ENCODE results near the gene KIRREL1. TPM values are rescaled to one million over a fixed set of nuclear protein-coding genes. Genes with fewer than 3 reads are reported as not detected.

Gene KIRREL1
- total RNA-seq, 1 donor from 2014 or later, result 166 TPM

DNA sequence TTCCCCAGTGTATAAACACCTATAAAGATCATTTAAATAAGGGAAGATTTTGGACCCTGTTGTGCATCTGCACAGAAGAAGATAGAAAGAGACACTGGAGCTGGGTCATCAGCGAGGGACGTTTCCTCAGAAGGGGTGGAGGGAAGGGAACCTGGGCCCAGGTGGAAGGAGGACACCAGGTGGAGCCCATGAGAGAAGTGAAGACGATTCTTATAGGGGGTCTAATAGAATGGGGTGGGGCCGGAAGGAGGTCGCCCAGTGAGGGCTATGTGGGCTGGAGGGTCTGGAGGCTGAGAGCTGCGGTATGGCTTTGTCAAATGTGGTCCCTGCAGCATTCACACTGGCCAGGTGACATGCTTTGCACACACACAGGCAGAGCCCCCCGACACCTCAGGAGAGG is 13.7 kb downstream of the KIRREL1 start:
- Mint-ChIP-seq H3K36me3 (ENCODE audit: low read depth) (peaks cover 8% of the 10 kb centered on the region), H3K27me3 (ENCODE audit: low read depth) (no peaks in the 10 kb centered on the region), H3K9me3 (ENCODE audit: low read depth) (no peaks in the 10 kb centered on the region), H3K4me1 (ENCODE audit: low read depth) (peaks cover 98% of the 10 kb centered on the region), H3K27ac (ENCODE audit: unreplicated experiment) (peak overlapping the region; percentile 98), H3K4me3 (ENCODE audit: unreplicated experiment) (no peak overlapping the region)
- no peak for DNase-seq (ENCODE audit: low spot score)
- TF ChIP-seq CTCF (IDR thresholded peaks at IDR 0.05), result no peak

DNA sequence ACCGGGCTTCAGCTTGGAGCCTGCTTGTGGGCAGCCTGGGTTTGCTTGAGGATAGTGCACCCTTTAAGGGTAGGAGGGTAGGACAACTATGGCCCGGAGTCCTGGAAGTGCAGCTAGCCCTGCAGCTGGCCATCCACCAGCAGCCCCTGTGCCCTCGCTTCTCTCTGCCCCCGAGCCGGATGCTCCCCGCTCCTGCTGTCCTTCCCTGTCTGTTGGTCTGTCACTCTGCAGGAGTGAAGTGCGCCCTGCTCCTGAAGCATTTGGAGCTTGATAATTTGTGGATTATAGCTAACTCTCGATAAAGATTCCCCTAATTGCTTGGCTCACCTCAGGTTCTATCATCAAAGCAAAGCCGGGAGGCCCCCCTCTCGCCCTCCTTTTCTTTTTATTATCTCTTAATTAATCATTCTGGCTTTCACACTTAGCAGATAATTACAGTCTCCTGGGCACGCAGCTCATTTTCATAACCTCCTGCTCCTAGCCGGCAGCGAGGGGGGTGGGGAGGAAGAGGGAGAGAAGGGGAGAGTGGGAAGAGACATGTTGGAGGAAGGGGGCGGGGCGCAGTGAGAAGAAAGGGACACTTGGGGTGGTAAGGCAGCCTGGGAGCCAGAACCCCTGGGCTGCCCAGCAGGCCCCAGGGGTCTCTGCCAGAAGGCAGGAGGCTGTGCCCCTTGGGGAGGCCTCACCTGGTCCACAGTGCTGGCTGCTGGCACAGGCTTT is 14.4 kb downstream of the KIRREL1 start:
- TF ChIP-seq CTCF (IDR thresholded peaks at IDR 0.05), result no peak
- H3K9me3 Mint-ChIP-seq (ENCODE audit: low read depth), result no peaks in the 10 kb centered on the region
- peak overlapping the region; percentile 98 for H3K27ac Mint-ChIP-seq (ENCODE audit: unreplicated experiment)
- no peak for DNase-seq (ENCODE audit: low spot score)
- H3K27me3 Mint-ChIP-seq (ENCODE audit: low read depth), result no peaks in the 10 kb centered on the region
- peaks cover 98% of the 10 kb centered on the region for H3K4me1 Mint-ChIP-seq (ENCODE audit: low read depth)
- H3K4me3 Mint-ChIP-seq (ENCODE audit: unreplicated experiment), result peak overlapping the region; percentile 47
- H3K36me3 Mint-ChIP-seq (ENCODE audit: low read depth), result peaks cover 8% of the 10 kb centered on the region

DNA sequence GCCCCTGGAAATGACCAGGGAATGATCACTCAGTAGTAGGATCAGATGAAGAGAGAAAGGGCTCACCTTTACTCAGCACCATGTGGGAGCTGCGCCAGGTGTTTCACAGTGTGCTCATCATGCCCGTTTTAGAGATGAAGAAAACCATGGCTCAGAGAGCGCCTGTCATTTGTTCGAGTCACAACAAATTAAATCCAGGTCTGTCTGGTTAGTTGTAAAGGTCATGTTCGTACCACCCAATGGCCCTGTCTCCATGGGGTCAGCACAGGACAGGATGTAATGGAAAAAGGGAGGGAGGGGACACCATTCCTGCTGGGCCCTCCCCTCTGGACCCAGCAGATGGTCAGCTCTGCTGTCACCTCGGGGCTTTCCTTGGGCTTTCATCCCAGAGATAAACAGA is 15.2 kb downstream of the KIRREL1 start:
- peak overlapping the region; percentile 47 for H3K4me3 Mint-ChIP-seq (ENCODE audit: unreplicated experiment)
- TF ChIP-seq CTCF (IDR thresholded peaks at IDR 0.05), result no peak
- no peaks in the 10 kb centered on the region for H3K9me3 Mint-ChIP-seq (ENCODE audit: low read depth)
- H3K27me3 Mint-ChIP-seq (ENCODE audit: low read depth), result no peaks in the 10 kb centered on the region
- peaks cover 8% of the 10 kb centered on the region for H3K36me3 Mint-ChIP-seq (ENCODE audit: low read depth)
- peak overlapping the region; percentile 98 for H3K27ac Mint-ChIP-seq (ENCODE audit: unreplicated experiment)
- peaks cover 98% of the 10 kb centered on the region for H3K4me1 Mint-ChIP-seq (ENCODE audit: low read depth)
- no peak for DNase-seq (ENCODE audit: low spot score)

- DNase-seq (ENCODE audit: low spot score), result no peak
- H3K4me3 Mint-ChIP-seq (ENCODE audit: unreplicated experiment), result peak overlapping the region; percentile 55
- peak overlapping the region; percentile 98 for H3K27ac Mint-ChIP-seq (ENCODE audit: unreplicated experiment)
- H3K36me3 Mint-ChIP-seq (ENCODE audit: low read depth), result peaks cover 2% of the 10 kb centered on the region
- no peak for TF ChIP-seq CTCF (IDR thresholded peaks at IDR 0.05)
- no peaks in the 10 kb centered on the region for H3K27me3 Mint-ChIP-seq (ENCODE audit: low read depth)
- no peaks in the 10 kb centered on the region for H3K9me3 Mint-ChIP-seq (ENCODE audit: low read depth)
- H3K4me1 Mint-ChIP-seq (ENCODE audit: low read depth), result peaks cover 100% of the 10 kb centered on the region
Observed at GRCh38 chr1:158011714-158012113, 18.3 kb downstream of the KIRREL1 start.

DNA sequence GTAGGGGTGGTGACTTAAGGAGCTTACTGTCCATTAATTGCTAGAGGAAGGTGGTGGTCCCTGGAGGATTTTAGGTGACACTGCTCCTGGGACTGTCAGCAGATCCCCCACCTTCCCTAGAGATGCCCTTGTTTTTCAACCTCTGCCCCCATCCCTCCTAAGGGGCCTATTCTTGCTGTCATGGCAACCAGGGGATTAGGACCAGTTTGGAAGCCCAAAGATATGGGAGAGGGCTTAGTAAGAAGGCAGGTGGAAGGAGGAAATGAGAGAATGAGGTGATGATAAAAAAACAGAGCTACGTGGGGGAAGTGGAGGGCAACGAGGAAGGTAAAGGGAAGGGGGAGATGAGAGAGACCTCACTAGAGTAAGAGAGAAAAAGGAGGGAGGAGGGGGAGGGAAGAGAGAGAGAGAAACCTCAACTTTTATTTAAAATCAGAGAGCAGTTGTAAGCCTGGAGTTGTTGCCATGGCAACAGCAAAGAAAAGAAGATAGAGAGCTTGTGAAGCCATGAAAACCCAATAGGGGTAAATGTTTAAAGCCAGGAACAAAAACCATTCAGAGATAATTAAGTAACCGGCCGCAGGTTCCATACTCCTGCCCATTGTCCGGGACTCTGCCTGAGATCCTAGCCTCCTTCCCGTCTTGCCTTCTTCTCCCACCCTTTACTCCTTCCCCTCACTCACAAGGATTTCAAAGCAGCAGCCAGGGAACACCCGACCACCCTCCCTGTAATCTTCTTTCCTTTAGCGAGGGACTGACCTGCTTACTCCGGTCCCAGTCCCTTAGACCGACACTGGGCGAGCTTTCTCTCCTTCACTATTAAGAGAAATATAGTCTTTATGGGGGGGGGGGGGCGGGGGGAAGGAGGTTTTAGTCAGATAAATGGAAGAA is 20.6 kb downstream of the KIRREL1 start:
- H3K36me3 Mint-ChIP-seq (ENCODE audit: low read depth), result peaks cover 3% of the 10 kb centered on the region
- H3K27me3 Mint-ChIP-seq (ENCODE audit: low read depth), result no peaks in the 10 kb centered on the region
- H3K4me1 Mint-ChIP-seq (ENCODE audit: low read depth), result peaks cover 99% of the 10 kb centered on the region
- TF ChIP-seq CTCF (IDR thresholded peaks at IDR 0.05), result no peak
- no peak overlapping the region for H3K4me3 Mint-ChIP-seq (ENCODE audit: unreplicated experiment)
- peak overlapping the region; percentile 98 for H3K27ac Mint-ChIP-seq (ENCODE audit: unreplicated experiment)
- DNase-seq (ENCODE audit: low spot score), result no peak
- H3K9me3 Mint-ChIP-seq (ENCODE audit: low read depth), result no peaks in the 10 kb centered on the region
